Measurements from ENCODE around the gene TUBA3D. TPM values are rescaled to one million over a fixed set of nuclear protein-coding genes. Genes with fewer than 3 reads are reported as not detected.
"Not testable (repeated sequence)": the region's sequence is repeated elsewhere in the genome, so short reads cannot be mapped to it uniquely, and the experiment has no call there.

TUBA3D gene
- total RNA-seq, 3 donors from 2014 or later: not detected

DNA sequence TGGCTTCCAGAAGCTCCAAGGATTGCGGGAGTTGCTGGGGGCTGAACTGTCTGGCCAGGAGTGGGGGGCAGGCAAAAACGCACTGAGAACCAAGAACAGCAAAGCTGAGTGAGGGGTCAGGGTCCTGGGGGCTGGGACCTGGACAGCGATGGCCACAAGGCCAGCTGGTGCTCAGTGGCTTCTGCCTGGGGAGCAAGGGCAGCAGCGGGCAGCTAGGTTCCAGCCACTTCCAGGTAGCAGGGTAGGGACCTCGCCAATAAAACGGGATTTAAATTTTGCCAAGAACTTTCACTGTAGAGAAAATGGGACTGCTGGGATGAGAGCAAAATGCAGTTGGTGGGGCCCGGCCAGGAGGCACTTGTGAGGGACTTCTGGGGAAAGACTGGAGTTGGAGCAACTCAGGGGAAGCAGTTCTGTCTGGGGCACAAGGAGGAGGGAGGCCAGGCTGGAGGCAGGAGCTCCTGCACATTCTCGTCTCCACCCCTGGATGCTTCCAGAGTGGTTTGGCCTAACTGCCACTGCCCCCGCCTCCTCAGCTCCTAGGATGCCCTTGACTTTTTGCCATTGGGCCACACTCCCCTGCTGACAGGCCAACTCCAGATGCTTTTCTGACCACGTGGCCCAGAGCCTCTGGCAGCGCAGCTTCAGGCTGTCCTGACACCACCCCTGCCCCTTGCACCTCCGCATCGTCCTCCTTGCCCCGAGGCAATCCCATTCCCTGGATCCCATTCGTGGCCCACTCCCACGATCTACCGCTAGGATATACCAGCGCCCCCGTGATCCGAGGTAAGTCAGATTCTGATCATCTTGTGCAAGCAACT is 46.3 kb downstream of the TUBA3D start:
- intact Hi-C loops (cut with DNase I, micrococcal nuclease): no loop called here
- Histone ChIP-seq H3K4me1 (ENCODE audit: low read depth) (peaks cover 1% of the 10 kb centered on the region), H3K36me3 (ENCODE audit: low read depth) (no peaks in the 10 kb centered on the region), H3K4me3 (no peak overlapping the region), H3K9me3 (no peaks in the 10 kb centered on the region)
- DNase-seq (no peak), ATAC-seq (no peak)
- TF ChIP-seq, protein P1, sequence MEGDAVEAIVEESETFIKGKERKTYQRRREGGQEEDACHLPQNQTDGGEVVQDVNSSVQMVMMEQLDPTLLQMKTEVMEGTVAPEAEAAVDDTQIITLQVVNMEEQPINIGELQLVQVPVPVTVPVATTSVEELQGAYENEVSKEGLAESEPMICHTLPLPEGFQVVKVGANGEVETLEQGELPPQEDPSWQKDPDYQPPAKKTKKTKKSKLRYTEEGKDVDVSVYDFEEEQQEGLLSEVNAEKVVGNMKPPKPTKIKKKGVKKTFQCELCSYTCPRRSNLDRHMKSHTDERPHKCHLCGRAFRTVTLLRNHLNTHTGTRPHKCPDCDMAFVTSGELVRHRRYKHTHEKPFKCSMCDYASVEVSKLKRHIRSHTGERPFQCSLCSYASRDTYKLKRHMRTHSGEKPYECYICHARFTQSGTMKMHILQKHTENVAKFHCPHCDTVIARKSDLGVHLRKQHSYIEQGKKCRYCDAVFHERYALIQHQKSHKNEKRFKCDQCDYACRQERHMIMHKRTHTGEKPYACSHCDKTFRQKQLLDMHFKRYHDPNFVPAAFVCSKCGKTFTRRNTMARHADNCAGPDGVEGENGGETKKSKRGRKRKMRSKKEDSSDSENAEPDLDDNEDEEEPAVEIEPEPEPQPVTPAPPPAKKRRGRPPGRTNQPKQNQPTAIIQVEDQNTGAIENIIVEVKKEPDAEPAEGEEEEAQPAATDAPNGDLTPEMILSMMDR (IDR thresholded peaks at IDR 0.05): no peak

DNA sequence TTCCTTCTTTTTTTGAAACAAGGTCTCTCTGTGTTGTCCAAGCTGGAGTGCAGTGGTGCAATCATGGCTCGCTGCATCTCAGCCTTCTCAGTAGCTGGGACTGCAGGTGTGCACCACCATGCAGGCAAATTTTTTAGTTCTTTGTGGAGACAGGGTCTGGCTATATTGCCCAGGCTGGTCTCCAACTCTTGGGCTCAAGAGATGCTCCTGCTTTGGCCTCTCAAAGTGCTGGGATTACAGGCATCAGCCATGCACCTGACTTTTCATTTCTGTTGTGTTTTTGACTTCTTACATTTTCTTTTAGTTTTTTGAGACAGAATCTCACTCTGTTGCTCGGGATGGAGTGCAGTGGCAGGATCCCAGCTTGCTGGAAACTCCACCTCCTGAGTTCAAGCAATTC is 49.3 kb downstream of the TUBA3D start:
- DNase-seq; intact Hi-C loops (cut with DNase I, micrococcal nuclease); H3K36me3 ChIP-seq (ENCODE audit: low read depth); H3K9me3 ChIP-seq; ATAC-seq; H3K4me3 ChIP-seq; H3K4me1 ChIP-seq (ENCODE audit: low read depth): not testable (repeated sequence)

DNA sequence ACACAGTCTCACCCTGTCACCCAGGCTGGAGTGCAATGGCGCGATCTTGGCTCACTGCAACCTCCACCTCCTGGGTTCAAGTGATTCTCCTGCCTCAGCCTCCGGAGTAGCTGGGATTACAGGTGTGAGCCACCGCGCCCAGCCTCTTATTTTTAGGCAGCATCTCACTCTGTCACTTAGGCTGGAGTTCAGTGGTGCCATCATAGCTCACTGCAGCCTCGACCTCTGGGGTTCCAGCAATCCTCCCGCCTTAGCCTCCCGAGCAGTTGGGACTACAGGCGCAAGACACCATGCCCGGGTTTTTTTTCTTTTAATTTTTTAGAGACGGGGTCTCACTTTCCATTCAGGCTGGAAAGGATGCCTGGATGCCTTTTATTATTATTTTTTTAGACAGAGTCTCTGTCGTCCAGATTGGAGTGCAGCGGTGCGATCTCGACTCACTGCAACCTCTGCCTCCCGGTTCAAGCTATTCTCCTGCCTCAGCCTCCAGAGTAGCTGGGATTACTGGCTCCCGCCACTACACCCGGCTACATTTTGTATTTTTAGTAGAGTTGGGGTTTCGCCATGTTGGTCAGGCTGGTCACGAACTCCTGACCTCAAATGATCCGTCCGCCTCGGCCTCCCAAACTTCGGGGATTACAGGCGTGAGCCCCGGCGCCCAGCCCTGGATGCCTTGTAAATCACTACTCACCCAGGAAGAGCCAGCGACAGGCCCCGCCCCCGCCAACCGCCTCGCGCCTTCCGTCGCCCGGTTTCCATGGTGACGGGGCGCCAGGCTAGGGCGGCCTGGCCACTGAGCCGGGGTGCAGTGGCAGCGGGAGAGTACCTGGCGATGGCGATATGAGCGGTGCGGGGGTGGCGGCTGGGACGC is 51.4 kb downstream of the TUBA3D start, which contains the start of gene CCDC74A:
Gene CCDC74A (plus strand): TSS at position 758 of the 871 bp plus-strand sequence. CDS start 83 bp downstream, at position 841.
- H3K9me3 ChIP-seq; H3K4me3 ChIP-seq; H3K4me1 ChIP-seq (ENCODE audit: low read depth); H3K36me3 ChIP-seq (ENCODE audit: low read depth); intact Hi-C loops (cut with DNase I, micrococcal nuclease): not testable (repeated sequence)
- ATAC-seq (peak; percentile 96), DNase-seq (peak; percentile 86 to 88 (median 88))

DNA sequence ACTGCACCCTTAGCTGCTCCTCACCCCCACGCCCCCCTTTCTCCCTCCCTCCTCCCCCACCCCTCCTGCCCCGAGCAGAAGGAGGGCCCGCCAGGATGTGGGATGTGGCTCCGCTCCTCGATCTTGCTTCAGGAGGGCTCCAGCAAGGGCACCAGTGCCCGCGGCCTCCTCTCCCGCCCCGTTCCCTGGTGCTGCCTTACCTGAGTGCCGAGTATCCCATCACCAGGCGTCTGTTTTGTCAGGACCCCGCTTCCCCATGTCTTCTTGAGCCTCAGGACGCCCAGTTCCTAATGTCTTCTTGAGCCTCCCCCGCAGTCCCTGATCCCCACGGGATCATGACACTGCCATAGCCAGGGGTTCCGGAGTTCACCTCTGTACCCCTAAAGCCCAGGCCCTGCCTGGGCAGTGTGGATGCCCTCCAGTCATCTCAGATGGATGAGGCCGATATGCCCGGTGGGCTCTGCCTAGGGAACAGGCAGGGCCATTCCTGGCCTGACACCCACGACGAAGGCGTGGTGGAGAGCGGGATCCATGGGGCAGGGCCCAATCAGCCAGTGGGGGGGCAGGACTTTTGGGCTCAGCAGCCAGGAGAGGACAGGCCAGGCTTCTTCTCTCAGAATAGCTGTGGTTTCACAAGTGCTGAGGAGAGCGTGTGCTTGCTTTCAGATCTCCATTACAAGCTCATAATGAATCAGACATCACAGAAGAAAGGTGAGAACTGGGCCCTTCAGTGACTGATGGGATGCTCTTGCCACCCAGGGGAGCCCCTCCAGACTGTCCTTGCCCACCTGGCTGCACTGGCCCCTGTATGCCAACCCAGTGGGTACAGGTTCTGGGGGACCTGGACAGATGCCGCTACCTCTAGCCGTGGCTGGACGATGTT is 53.3 kb downstream of the TUBA3D start:
- H3K4me1 ChIP-seq (ENCODE audit: low read depth); intact Hi-C loops (cut with DNase I, micrococcal nuclease); ATAC-seq; H3K36me3 ChIP-seq (ENCODE audit: low read depth); DNase-seq; H3K9me3 ChIP-seq; H3K4me3 ChIP-seq: not testable (repeated sequence)

DNA sequence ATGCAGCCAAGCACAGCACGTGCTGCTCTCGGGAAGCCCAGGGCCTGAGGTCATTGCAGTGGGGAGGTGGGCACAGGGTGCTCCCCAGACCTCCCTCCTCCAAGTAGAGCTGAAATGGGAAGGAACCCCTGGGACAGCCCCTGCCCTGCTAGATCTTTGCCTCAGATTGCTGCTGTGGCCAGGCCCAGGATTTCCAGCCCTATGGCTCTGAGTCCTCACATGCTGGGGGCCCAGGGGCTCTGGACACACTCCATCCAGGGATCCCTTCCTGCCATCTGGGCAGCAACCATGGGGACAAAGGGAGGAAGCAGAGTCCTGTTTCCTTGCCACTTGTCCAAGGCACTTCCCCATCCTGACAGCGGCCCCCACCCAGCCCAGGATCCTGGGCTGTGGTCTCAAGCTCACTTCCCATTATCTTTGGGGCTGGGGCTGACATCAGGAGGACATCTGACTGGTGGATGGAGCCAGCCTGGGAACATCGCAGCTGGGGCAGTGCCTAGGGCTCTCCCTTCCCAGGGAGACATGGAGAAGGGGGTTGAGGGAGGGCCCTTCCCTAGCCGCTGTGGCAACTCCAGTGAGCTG is 54.0 kb downstream of the TUBA3D start:
- DNase-seq; ATAC-seq; intact Hi-C loops (cut with DNase I, micrococcal nuclease); H3K4me3 ChIP-seq; H3K9me3 ChIP-seq; H3K36me3 ChIP-seq (ENCODE audit: low read depth); H3K4me1 ChIP-seq (ENCODE audit: low read depth): not testable (repeated sequence)

DNA sequence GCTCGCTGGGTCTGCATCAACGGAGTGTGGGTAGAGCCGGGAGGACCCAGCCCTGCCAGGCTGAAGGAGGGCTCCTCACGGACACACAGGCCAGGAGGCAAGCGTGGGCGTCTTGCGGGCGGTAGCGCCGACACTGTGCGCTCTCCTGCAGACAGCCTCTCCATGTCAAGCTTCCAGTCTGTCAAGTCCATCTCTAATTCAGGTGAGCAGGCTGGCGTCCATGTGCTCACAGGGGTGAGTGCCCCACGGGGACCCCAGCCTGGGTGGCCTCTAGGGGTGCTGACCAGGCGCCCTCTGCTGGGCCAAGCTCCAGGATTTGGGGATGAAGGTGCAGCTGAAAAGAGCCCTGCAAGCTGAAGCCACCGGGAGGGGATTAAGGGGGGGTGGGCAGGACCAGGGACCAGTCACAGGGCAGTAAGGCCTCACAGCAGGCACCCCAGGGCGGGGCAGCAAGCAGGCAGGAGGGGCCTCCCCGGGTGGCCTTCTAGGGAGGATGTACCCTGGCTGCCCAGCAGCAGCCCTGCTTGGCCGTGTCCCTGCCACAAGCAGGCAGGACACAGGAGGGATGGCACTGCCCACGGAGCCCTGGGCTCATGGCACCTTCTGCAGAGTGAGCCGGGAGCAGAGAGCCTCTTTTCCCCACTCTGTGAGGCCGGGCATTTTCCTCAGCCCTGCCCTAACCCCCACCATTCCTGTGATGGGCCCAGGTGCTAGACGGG is 54.9 kb downstream of the TUBA3D start:
- intact Hi-C loops (cut with DNase I, micrococcal nuclease); H3K4me3 ChIP-seq; DNase-seq; H3K4me1 ChIP-seq (ENCODE audit: low read depth); H3K9me3 ChIP-seq; H3K36me3 ChIP-seq (ENCODE audit: low read depth); ATAC-seq: not testable (repeated sequence)

DNA sequence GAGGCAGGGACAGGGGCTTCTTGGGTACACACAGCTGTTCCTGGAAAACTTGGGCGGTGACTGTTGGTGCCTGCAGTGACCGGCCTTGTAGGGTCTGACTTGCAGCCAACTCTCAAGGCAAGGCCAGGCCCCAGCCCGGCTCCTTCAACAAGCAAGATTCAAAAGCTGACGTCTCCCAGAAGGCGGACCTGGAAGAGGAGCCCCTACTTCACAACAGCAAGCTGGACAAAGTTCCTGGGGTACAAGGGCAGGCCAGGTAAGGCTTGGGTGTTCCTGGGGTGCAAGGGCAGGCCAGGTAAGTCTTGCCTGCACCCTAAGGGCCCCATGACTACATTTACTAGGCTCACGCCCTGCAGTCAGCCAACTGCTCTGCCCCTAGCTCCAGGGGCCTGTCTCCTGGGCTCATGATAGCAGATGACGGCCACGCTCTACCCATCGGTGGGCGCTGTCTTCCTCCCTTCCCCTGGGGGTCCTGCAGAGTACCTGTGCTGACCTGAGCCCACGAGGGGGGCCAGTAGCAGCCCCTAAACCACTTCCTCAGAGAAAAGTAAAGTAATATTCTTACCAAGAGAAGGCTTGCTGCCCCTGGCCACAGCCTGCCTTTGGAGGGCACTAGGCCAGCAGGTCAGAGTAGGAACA is 55.7 kb downstream of the TUBA3D start:
- ATAC-seq; H3K36me3 ChIP-seq (ENCODE audit: low read depth); H3K9me3 ChIP-seq; H3K4me1 ChIP-seq (ENCODE audit: low read depth); intact Hi-C loops (cut with DNase I, micrococcal nuclease); DNase-seq; H3K4me3 ChIP-seq: not testable (repeated sequence)

Small RNA genes lying within 50 kb of the gene (microRNA-seq; reads per million reads assigned to microRNA genes)
- not detected for gene MIR4784

Other genes starting within 250 kb of the TUBA3D start
- 1 to 10 TPM; 1.0 to 4.3 (median 1.8) TPM for gene RAB6D, start 112.0 kb upstream of the TUBA3D start, total RNA-seq
- 10 to 100 TPM; 47.5 to 75.3 (median 60.4) TPM for gene MZT2A, start 16.3 kb downstream of the TUBA3D start, total RNA-seq
- gene CCDC74A, start 51.8 kb downstream of the TUBA3D start, total RNA-seq: 1 to 10 TPM; 1.4 to 3.7 (median 2.2) TPM

Data from mucosa of descending colon (tissue), 3 donors.